K562 (cell line): ENCODE results near the gene ZKSCAN3. TPM values are rescaled to one million over a fixed set of nuclear protein-coding genes. Genes with fewer than 3 reads are reported as not detected.

Experiments
- ATF6 ChIP-seq: sonication (generic); formaldehyde crosslinking; IDR thresholded peaks from 2 replicates; pipeline ENCODE4 v1.4.0; 2020; ENCODE audit warnings: mild to moderate bottlenecking, missing genetic modification reagents
- CBFB ChIP-seq: sonication (generic); formaldehyde crosslinking; IDR thresholded peaks from 2 replicates; pipeline ENCODE4 v1.4.0; 2020; ENCODE audit warnings: mild to moderate bottlenecking, missing genetic modification reagents
- CEBPB ChIP-seq: fragments of 450-650 bp; IDR thresholded peaks from 2 replicates; pipeline ENCODE4 v1.6.1; 2016; ENCODE audit warnings: missing genetic modification characterization, missing compliant biosample characterization
- EWSR1 ChIP-seq: fragments of 450-650 bp; IDR thresholded peaks from 2 replicates; pipeline ENCODE4 v1.6.1; 2018; ENCODE audit warnings: borderline replicate concordance, mild to moderate bottlenecking, low read depth, moderate library complexity; ENCODE audit not compliant: partially characterized antibody
- HSF4 ChIP-seq: fragments of 250-450 bp; sonication (Bioruptor Pico); IDR thresholded peaks from 2 replicates; pipeline ENCODE4 v2.1.2; 2022; ENCODE audit warnings: mild to moderate bottlenecking, moderate library complexity, borderline replicate concordance
- KAT2B ChIP-seq: IDR thresholded peaks from one replicate; pipeline ENCODE4 v1.6.1; 2012; ENCODE audit warnings: low read depth, mild to moderate bottlenecking, control low read depth, inconsistent platforms, low read length, moderate library complexity
- MLX ChIP-seq, 2 experiments: fragments of 450-650 bp in 1 of 2; sonication (generic) in 1 of 2; formaldehyde crosslinking; conservative IDR thresholded peaks; 2 replicates each; pipeline versions ENCODE4 v1.4.0 to v1.8.1; 2020 to 2022; ENCODE audit warnings: mild to moderate bottlenecking in 1 of 2, missing genetic modification reagents in 1 of 2
- NCOA6 ChIP-seq: fragments of 450-650 bp; IDR thresholded peaks from 2 replicates; pipeline ENCODE4 v1.6.1; 2017; ENCODE audit warnings: mild to moderate bottlenecking
- PTRF ChIP-seq: fragments of 450-650 bp; IDR thresholded peaks from 2 replicates; pipeline ENCODE4 v1.6.1; 2016; ENCODE audit warnings: mild to moderate bottlenecking, missing genetic modification characterization, missing compliant biosample characterization
- RBM39 ChIP-seq: fragments of 200-400 bp; formaldehyde crosslinking; optimal IDR thresholded peaks from 2 replicates; pipeline ENCODE3; 2018; ENCODE audit warnings: low read depth, low read length
- TAF15 ChIP-seq: fragments of 200-400 bp; formaldehyde crosslinking; IDR thresholded peaks from 2 replicates; pipeline ENCODE4 v1.6.1; 2017; ENCODE audit warnings: mild to moderate bottlenecking, low read depth, low read length, moderate library complexity
- XRCC5 ChIP-seq: fragments of 200-400 bp; formaldehyde crosslinking; IDR thresholded peaks from 2 replicates; pipeline ENCODE4 v1.6.1; 2017; ENCODE audit warnings: low read depth, mild to moderate bottlenecking, low read length
- ZFP30 ChIP-seq: fragments of 250-450 bp; sonication (Bioruptor Pico); IDR thresholded peaks from 2 replicates; pipeline ENCODE4 v1.8.0; 2022; ENCODE audit warnings: moderate library complexity, mild to moderate bottlenecking, inconsistent platforms, borderline replicate concordance
- ZNF197 ChIP-seq: fragments of 200-800 bp; sonication (Bioruptor generic); IDR thresholded peaks from 2 replicates; pipeline ENCODE4 v1.6.1; 2016; ENCODE audit warnings: low read depth, missing genetic modification characterization, missing compliant biosample characterization
- ZNF408 ChIP-seq: fragments of 250-450 bp; sonication (Bioruptor Pico); IDR thresholded peaks from 2 replicates; pipeline ENCODE4 v1.4.0; 2020; ENCODE audit warnings: low read depth, mild to moderate bottlenecking, moderate library complexity
- polyA plus RNA-seq, 8 experiments: library from polyadenylated mRNA; depleted of rRNA in 4 of 8; stranded (reverse) in 5 of 8; unstranded in 3 of 8; fragments of >200 nt; fragmentation: Nextera tagmentation in 2 of 8; fragmentation: Illumina TruSeq in 1 of 8; extraction: Ambion mirVana in 2 of 8; extraction: Trizol in 1 of 8; gene quantifications; 2 replicates each; pipeline versions ENCODE4 v1.2.1 to v1.2.3, GENCODE V29; 2011 to 2014; ENCODE audit warnings: inconsistent platforms in 1 of 8, missing spikeins in 1 of 8
- total RNA-seq, 7 experiments: library from RNA; depleted of rRNA in 6 of 7; stranded (reverse); fragments of >200 nt in 6 of 7; fragmentation: Illumina TruSeq in 2 of 7; extraction: Trizol in 2 of 7; gene quantifications; 2 replicates each; pipeline versions ENCODE4 v1.2.1 to v1.2.3, GENCODE V29; 2011 to 2021; ENCODE audit warnings: low replicate concordance in 1 of 7
- TF ChIP-seq, protein P1 (sequence below): fragments of 450-650 bp; formaldehyde crosslinking; IDR thresholded peaks from 2 replicates; pipeline ENCODE4 v1.4.0; 2020; ENCODE audit warnings: mild to moderate bottlenecking
- TF ChIP-seq, protein P2 (sequence below): sonication (generic); formaldehyde crosslinking; IDR thresholded peaks from 2 replicates; pipeline ENCODE4 v1.8.1; 2023; ENCODE audit warnings: missing genetic modification reagents, mild to moderate bottlenecking, borderline replicate concordance

Gene ZKSCAN3
- total and polyA plus RNA-seq, 9 of the 15 experiments (the other 6 are each of a cell fraction or from before 2014, with no cell fraction given): 3.0 to 12.4 (median 10.2) TPM

GRCh38 chr6:28349892-28350737 lies at the start of gene ZKSCAN3 (continued):
- TF ChIP-seq, protein P1, sequence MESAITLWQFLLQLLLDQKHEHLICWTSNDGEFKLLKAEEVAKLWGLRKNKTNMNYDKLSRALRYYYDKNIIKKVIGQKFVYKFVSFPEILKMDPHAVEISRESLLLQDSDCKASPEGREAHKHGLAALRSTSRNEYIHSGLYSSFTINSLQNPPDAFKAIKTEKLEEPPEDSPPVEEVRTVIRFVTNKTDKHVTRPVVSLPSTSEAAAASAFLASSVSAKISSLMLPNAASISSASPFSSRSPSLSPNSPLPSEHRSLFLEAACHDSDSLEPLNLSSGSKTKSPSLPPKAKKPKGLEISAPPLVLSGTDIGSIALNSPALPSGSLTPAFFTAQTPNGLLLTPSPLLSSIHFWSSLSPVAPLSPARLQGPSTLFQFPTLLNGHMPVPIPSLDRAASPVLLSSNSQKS (CRISPR knock-in tag): no peak
- TF ChIP-seq KAT2B: no peak
- TF ChIP-seq RBM39: no peak
- no peak; the same call in 1 of the 2 replicates for TF ChIP-seq ATF6 (CRISPR knock-in tag)
- TF ChIP-seq PTRF: no peak
- TF ChIP-seq ZNF197: peak; percentile 31; the same call in 1 of the 2 replicates
- no peak for TF ChIP-seq ZFP30 (CRISPR knock-in tag)
- no peak for TF ChIP-seq EWSR1
- TF ChIP-seq, protein P2, sequence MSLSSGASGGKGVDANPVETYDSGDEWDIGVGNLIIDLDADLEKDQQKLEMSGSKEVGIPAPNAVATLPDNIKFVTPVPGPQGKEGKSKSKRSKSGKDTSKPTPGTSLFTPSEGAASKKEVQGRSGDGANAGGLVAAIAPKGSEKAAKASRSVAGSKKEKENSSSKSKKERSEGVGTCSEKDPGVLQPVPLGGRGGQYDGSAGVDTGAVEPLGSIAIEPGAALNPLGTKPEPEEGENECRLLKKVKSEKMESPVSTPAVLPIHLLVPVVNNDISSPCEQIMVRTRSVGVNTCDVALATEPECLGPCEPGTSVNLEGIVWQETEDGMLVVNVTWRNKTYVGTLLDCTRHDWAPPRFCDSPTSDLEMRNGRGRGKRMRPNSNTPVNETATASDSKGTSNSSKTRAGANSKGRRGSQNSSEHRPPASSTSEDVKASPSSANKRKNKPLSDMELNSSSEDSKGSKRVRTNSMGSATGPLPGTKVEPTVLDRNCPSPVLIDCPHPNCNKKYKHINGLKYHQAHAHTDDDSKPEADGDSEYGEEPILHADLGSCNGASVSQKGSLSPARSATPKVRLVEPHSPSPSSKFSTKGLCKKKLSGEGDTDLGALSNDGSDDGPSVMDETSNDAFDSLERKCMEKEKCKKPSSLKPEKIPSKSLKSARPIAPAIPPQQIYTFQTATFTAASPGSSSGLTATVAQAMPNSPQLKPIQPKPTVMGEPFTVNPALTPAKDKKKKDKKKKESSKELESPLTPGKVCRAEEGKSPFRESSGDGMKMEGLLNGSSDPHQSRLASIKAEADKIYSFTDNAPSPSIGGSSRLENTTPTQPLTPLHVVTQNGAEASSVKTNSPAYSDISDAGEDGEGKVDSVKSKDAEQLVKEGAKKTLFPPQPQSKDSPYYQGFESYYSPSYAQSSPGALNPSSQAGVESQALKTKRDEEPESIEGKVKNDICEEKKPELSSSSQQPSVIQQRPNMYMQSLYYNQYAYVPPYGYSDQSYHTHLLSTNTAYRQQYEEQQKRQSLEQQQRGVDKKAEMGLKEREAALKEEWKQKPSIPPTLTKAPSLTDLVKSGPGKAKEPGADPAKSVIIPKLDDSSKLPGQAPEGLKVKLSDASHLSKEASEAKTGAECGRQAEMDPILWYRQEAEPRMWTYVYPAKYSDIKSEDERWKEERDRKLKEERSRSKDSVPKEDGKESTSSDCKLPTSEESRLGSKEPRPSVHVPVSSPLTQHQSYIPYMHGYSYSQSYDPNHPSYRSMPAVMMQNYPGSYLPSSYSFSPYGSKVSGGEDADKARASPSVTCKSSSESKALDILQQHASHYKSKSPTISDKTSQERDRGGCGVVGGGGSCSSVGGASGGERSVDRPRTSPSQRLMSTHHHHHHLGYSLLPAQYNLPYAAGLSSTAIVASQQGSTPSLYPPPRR (CRISPR knock-in tag): no peak
- TF ChIP-seq CBFB: peak; percentile 69; the same call in 1 of the 2 replicates
- no peak; a peak in 1 of 4 replicates for TF ChIP-seq MLX (CRISPR knock-in tag; conservative IDR thresholded peaks at IDR 0.05)
- TF ChIP-seq HSF4: no peak
- TF ChIP-seq CEBPB (tag): no peak
- TF ChIP-seq NCOA6: no peak; the same call in 1 of the 2 replicates
- no peak for TF ChIP-seq ZNF408 (CRISPR knock-in tag)
- TF ChIP-seq TAF15: no peak
- peak; percentile 92 for TF ChIP-seq XRCC5
